ENCODE measurements around the gene SH3BGRL2.

DNA sequence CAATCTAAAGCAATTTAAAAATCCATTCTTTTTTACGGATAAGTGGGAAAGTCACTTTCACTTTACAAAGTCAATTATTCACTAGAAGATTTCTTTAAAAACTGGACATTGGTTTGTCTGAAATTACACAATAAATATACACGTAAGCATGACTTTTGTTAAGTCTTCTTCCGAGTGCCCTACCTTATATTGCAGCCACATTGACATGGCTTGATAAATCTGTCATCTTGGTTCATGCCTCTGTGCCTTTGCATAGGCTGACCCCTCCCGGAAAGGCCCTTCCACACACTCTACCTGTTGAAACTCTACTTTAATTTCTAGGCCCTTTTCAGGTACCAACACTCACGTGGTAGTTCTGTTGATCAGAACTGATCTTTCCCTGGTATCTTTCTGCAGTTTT is 104.1 kb downstream of the SH3BGRL2 start:
- no peak for TF ChIP-seq RAD21 (IDR thresholded peaks at IDR 0.05; ENCODE audit: low read length)
- TF ChIP-seq SMC3 (IDR thresholded peaks at IDR 0.05; ENCODE audit: low read depth, low read length) = no peak
- TF ChIP-seq RCOR1 (IDR thresholded peaks at IDR 0.05; ENCODE audit: insufficient replicate concordance, low read length) = no peak

Measured in IMR-90 (cell line).